ENCODE results near the gene ZBTB17.
A peak's percentile ranks its signal among the peaks of the same experiment; 100 is the strongest.

The ZBTB17 gene

GRCh38 chr1:15961492-15961891, 14.4 kb downstream of the ZBTB17 start:
- ATAC-seq, result no peak
- peaks cover 98% of the 10 kb centered on the region for H3K4me1 Mint-ChIP-seq
- H3K4me3 Mint-ChIP-seq, result peak overlapping the region in 1 of 2 donors; percentile 6
- H3K27me3 Mint-ChIP-seq, result no peaks in the 10 kb centered on the region
- peak overlapping the region in 1 of 2 donors; percentile 89 for H3K27ac Mint-ChIP-seq
- no peak for DNase-seq
- H3K9me3 Mint-ChIP-seq, result no peaks in the 10 kb centered on the region

GRCh38 chr1:15960808-15961207, 15.1 kb downstream of the ZBTB17 start:
- H3K4me1 Mint-ChIP-seq, result peaks cover 100% of the 10 kb centered on the region
- no peak overlapping the region for H3K4me3 Mint-ChIP-seq
- no peak for ATAC-seq
- H3K27me3 Mint-ChIP-seq, result no peaks in the 10 kb centered on the region
- DNase-seq, result no peak
- no peaks in the 10 kb centered on the region for H3K9me3 Mint-ChIP-seq
- H3K27ac Mint-ChIP-seq, result no peak overlapping the region

- Mint-ChIP-seq H3K9me3 (no peaks in the 10 kb centered on the region), H3K27me3 (no peaks in the 10 kb centered on the region), H3K4me1 (peaks cover 100% of the 10 kb centered on the region), H3K4me3 (peak overlapping the region; percentile 63 to 64), H3K27ac (peak overlapping the region; percentile 98)
- DNase-seq (no peak), ATAC-seq (no peak)
Measured at GRCh38 chr1:15959827-15960446, 16.0 kb downstream of the ZBTB17 start.

- Mint-ChIP-seq H3K4me3 (peak overlapping the region; percentile 63 to 72), H3K9me3 (no peaks in the 10 kb centered on the region), H3K27me3 (no peaks in the 10 kb centered on the region), H3K27ac (peak overlapping the region; percentile 98), H3K4me1 (peaks cover 98% of the 10 kb centered on the region)
- DNase-seq (no peak), ATAC-seq (no peak)
Measured at GRCh38 chr1:15959424-15959823, 16.5 kb downstream of the ZBTB17 start.

GRCh38 chr1:15958793-15959192, 17.1 kb downstream of the ZBTB17 start:
- no peaks in the 10 kb centered on the region for H3K27me3 Mint-ChIP-seq
- peak overlapping the region; percentile 63 to 72 for H3K4me3 Mint-ChIP-seq
- ATAC-seq (no peak), DNase-seq (no peak)
- H3K27ac Mint-ChIP-seq, result peak overlapping the region; percentile 98
- H3K9me3 Mint-ChIP-seq, result no peaks in the 10 kb centered on the region
- peaks cover 98% of the 10 kb centered on the region for H3K4me1 Mint-ChIP-seq

GRCh38 chr1:15958111-15958510, 17.8 kb downstream of the ZBTB17 start:
- H3K9me3 Mint-ChIP-seq, result no peaks in the 10 kb centered on the region
- peak overlapping the region; percentile 10 to 31 for H3K4me3 Mint-ChIP-seq
- DNase-seq, result no peak
- no peak for ATAC-seq
- H3K27ac Mint-ChIP-seq, result peak overlapping the region; percentile 86 to 98
- no peaks in the 10 kb centered on the region for H3K27me3 Mint-ChIP-seq
- H3K4me1 Mint-ChIP-seq, result peaks cover 98% of the 10 kb centered on the region

- Mint-ChIP-seq H3K27ac (peak overlapping the region; percentile 86 to 98), H3K4me3 (peak overlapping the region in 1 of 2 donors; percentile 31)
Measured at GRCh38 chr1:15957221-15958095, 18.4 kb downstream of the ZBTB17 start.

GRCh38 chr1:15956150-15956549, 19.8 kb downstream of the ZBTB17 start:
- DNase-seq (no peak), ATAC-seq (peak; percentile 57)
- H3K27ac Mint-ChIP-seq, result peak overlapping the region; percentile 47 to 60
- H3K9me3 Mint-ChIP-seq, result no peaks in the 10 kb centered on the region
- H3K4me3 Mint-ChIP-seq, result peak overlapping the region; percentile 7 to 40
- no peaks in the 10 kb centered on the region for H3K27me3 Mint-ChIP-seq
- H3K4me1 Mint-ChIP-seq, result peaks cover 98% of the 10 kb centered on the region

More at GRCh38 chr1:15957221-15958095, 18.4 kb downstream of the ZBTB17 start:
- no peaks in the 10 kb centered on the region for H3K9me3 Mint-ChIP-seq
- no peak for ATAC-seq
- peaks cover 98% of the 10 kb centered on the region for H3K4me1 Mint-ChIP-seq
- DNase-seq, result no peak
- H3K27me3 Mint-ChIP-seq, result no peaks in the 10 kb centered on the region

- peak overlapping the region in 1 of 2 donors; percentile 60 for H3K27ac Mint-ChIP-seq
- ATAC-seq (no peak), DNase-seq (no peak)
- no peaks in the 10 kb centered on the region for H3K27me3 Mint-ChIP-seq
- no peaks in the 10 kb centered on the region for H3K9me3 Mint-ChIP-seq
- peaks cover 98% of the 10 kb centered on the region for H3K4me1 Mint-ChIP-seq
- H3K4me3 Mint-ChIP-seq, result no peak overlapping the region
Measured at GRCh38 chr1:15955552-15955951, 20.3 kb downstream of the ZBTB17 start.

- no peaks in the 10 kb centered on the region for H3K27me3 Mint-ChIP-seq
- H3K4me3 Mint-ChIP-seq, result no peak overlapping the region
- no peak overlapping the region for H3K27ac Mint-ChIP-seq
- H3K4me1 Mint-ChIP-seq, result peaks cover 98% of the 10 kb centered on the region
- ATAC-seq (no peak), DNase-seq (no peak)
- no peaks in the 10 kb centered on the region for H3K9me3 Mint-ChIP-seq
Measured at GRCh38 chr1:15954316-15954715, 21.6 kb downstream of the ZBTB17 start.

GRCh38 chr1:15953791-15954241, 22.1 kb downstream of the ZBTB17 start:
- H3K4me1 Mint-ChIP-seq, result peaks cover 98% of the 10 kb centered on the region
- no peak for ATAC-seq

GRCh38 chr1:15953294-15953771, 22.6 kb downstream of the ZBTB17 start:
- Mint-ChIP-seq H3K4me1 (peaks cover 98% of the 10 kb centered on the region), H3K4me3 (peak overlapping the region in 1 of 2 donors; percentile 40), H3K9me3 (no peaks in the 10 kb centered on the region)

More at GRCh38 chr1:15953791-15954241, 22.1 kb downstream of the ZBTB17 start:
- Mint-ChIP-seq H3K27me3 (no peaks in the 10 kb centered on the region), H3K27ac (peak overlapping the region in 1 of 2 donors; percentile 3), H3K9me3 (no peaks in the 10 kb centered on the region), H3K4me3 (peak overlapping the region in 1 of 2 donors; percentile 40)
- DNase-seq, result no peak

GRCh38 chr1:15952317-15953258, 23.3 kb downstream of the ZBTB17 start:
- no peak for DNase-seq
- H3K9me3 Mint-ChIP-seq, result no peaks in the 10 kb centered on the region

More at GRCh38 chr1:15953294-15953771, 22.6 kb downstream of the ZBTB17 start:
- DNase-seq (no peak), ATAC-seq (no peak)
- Mint-ChIP-seq H3K27ac (peak overlapping the region; percentile 3 to 64), H3K27me3 (no peaks in the 10 kb centered on the region)

GRCh38 chr1:15951341-15952153, 24.4 kb downstream of the ZBTB17 start:
- Mint-ChIP-seq H3K27me3 (no peaks in the 10 kb centered on the region), H3K27ac (peak overlapping the region; percentile 94 to 97), H3K4me3 (peak overlapping the region; percentile 74 to 82), H3K4me1 (peaks cover 98% of the 10 kb centered on the region), H3K9me3 (no peaks in the 10 kb centered on the region)
- DNase-seq, result peak; percentile 57 to 58
- ATAC-seq, result peak; percentile 34

More at GRCh38 chr1:15952317-15953258, 23.3 kb downstream of the ZBTB17 start:
- H3K4me3 Mint-ChIP-seq, result peak overlapping the region; percentile 74 to 82
- peaks cover 98% of the 10 kb centered on the region for H3K4me1 Mint-ChIP-seq
- no peak for ATAC-seq
- H3K27me3 Mint-ChIP-seq, result no peaks in the 10 kb centered on the region
- peak overlapping the region; percentile 94 to 97 for H3K27ac Mint-ChIP-seq

All from stimulated activated naive CD8-positive, alpha-beta T cell treated with anti-CD3 and anti-CD28 coated beads, Interleukin-15, amount 100 ng/mL, for 72 hours (primary cell).